GM21619 (cell line): Measurements from ENCODE around the gene UBE2M.
A peak's percentile ranks its signal among the peaks of the same experiment; 100 is the strongest.
"Not testable (repeated sequence)": the region's sequence is repeated elsewhere in the genome, so short reads cannot be mapped to it uniquely, and the experiment has no call there.

Source experiments
- ATAC-seq: cut with Tn5 transposase; IDR thresholded peaks from one replicate; pipeline ENCODE4 v1.9.1; 2021; ENCODE audit not compliant: unreplicated experiment

Gene UBE2M

GRCh38 chr19:58513694-58514563 is 44.5 kb downstream of the UBE2M start:
- ATAC-seq, result peak; percentile 54

GRCh38 chr19:58513213-58513693 is 45.2 kb downstream of the UBE2M start:
- ATAC-seq, result no peak

GRCh38 chr19:58511353-58512208 is 46.8 kb downstream of the UBE2M start, which contains the start of gene SLC27A5:
Gene SLC27A5 (minus strand): TSS chr19:58511992. CDS start chr19:58511955, 37 bp downstream.
- ATAC-seq, result no peak

- no peak for ATAC-seq
Measured at GRCh38 chr19:58510084-58510862, 48.1 kb downstream of the UBE2M start.

GRCh38 chr19:58509731-58510083 is 48.7 kb downstream of the UBE2M start:
- no peak for ATAC-seq

GRCh38 chr19:58507602-58508223 is 50.7 kb downstream of the UBE2M start:
- not testable (repeated sequence) for ATAC-seq
